Left kidney (tissue), 2 donors: Measurements from ENCODE around the gene DRC7. TPM values are rescaled to one million over a fixed set of nuclear protein-coding genes. Genes with fewer than 3 reads are reported as not detected.

Source experiments
- DNase-seq: peaks from one replicate; pipeline ENCODE4 v3.0.0-alpha.2; 2013
- polyA plus RNA-seq: library from polyadenylated mRNA; unstranded; fragments of 120-200 nt; gene quantifications from one replicate; pipeline ENCODE4 v1.2.1, GENCODE V29; 2013; ENCODE audit not compliant: insufficient read length

DRC7 gene
- polyA plus RNA-seq, 1 donor, result 3.4 TPM

DNA sequence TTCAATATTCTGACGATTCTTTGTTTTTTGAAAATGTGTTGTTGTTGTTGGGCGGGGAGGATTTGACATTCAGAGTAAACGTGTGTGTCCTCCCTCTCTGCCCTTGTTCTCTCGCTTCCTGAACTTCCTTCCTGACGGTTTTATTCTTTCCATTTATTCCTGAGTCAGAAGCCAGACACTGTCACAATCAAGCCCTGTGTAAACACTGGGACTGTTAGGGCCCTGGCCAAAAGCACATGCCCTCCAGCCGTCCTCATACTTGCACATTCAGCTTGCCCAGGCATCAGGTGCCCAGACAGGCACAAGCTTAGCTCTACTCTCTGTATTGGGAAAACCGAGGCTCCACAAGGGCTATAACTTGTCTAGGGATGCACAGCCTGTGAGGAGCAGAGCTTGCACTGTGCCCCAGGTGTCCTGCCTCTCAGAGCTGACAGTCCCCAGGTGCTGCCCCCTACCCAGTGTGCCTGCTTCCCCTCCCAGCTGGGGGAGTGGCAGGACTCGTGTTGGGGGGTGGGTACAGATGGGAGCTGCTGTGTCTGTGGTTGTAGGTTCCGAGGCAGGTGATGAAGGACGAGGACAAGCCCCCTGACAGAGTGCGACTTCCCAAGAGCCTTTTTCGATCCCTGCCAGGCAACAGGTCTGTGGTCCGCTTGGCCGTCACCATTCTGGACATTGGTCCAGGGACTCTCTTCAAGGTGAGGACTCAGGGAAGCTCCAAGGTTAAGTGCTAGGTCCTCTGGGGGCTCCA, 16.8 kb upstream of the DRC7 start:
- DNase-seq, result no peak

DNA sequence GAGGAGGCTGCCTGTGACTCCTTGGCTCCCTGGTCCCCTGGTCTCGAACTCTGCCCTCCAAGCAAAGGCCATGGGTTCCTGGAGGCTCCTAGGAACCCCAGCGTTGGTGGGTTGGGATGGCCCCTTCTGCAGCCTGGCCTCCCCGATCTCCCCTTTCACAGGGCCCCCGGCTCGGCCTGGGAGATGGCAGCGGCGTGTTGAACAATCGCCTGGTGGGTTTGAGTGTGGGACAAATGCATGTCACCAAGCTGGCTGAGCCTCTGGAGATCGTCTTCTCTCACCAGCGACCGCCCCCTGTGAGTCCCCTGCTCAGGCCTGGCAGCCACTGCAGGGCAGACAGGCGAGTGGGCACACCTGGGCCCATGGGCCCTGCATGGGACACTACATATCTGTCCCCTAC, 15.6 kb upstream of the DRC7 start:
- DNase-seq, result no peak

GRCh38 chr16:57679767-57680482, 14.7 kb upstream of the DRC7 start:
- no peak for DNase-seq

- DNase-seq, result no peak
Observed at GRCh38 chr16:57680842-57681375, 13.7 kb upstream of the DRC7 start.

GRCh38 chr16:57681950-57682728, 12.5 kb upstream of the DRC7 start:
- no peak for DNase-seq

GRCh38 chr16:57682809-57683635, 11.6 kb upstream of the DRC7 start:
- no peak for DNase-seq

- DNase-seq, result no peak
Observed at GRCh38 chr16:57683636-57684545, 10.7 kb upstream of the DRC7 start.

DNA sequence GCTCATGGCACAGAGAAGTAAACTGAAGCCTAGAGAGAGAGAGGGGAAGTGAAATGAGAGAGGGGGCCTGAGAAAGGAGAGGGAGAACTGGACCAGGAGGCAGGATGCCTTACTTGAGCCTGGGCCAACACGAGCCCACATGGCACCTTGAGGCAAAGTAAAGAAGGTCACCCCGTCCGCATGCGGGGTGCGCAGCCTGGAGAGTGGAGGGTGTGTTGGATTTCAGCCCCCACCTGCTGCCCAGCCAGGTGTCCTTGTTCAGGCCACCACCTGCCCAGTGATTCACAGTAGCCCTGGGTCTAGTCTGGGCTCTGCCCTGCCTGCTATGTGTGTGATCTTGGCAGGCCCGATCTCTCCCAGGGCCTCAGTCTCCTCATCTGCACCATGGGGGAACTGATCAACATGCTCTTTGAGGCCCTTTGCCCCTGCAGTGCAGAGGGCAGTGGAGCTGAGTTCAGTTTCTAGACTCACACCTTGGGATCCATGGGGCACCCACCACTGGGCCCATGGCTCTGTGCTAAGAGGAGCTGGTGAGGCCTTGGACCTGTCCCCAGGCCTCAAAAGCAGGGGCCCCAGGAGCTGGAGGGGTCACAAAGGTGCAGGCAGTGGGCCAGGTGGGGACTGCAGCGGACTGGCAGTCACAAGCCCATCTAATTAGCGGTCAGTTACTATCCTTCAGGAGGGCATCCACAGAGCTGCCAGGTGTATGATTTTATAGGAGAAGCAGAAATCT, 9.8 kb upstream of the DRC7 start:
- DNase-seq, result no peak

DNA sequence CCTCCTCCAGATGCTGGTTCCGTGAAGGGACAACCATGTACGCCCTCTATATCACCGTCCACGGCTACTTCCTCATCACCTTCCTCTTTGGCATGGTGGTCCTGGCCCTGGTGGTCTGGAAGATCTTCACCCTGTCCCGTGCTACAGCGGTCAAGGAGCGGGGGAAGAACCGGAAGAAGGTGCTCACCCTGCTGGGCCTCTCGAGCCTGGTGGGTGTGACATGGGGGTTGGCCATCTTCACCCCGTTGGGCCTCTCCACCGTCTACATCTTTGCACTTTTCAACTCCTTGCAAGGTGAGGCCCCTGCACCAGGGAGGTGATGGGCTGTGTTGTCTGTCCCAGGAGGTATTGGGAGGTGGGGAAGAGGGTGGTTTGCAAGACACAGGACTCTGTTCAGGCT, 9.0 kb upstream of the DRC7 start:
- no peak for DNase-seq

DNA sequence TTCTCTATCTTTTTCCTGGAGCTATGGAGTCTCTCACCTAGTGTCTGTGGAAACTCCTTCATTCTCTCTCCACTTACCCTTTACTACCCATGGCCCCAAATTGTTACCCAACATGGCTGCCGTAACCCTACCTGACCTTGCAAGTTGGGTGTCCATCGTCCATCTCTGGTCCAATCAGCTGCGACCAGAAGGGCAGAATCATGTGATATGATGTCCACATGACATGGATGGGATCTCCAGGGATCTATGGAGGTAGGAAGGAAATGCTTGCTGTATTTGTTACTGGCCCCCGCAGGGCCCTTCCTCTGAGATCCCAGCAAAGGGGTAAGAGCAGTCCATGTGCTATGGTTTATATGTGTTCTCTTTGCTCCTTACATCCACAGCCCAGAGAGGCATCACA, 8.0 kb upstream of the DRC7 start:
- no peak for DNase-seq

- no peak for DNase-seq
Observed at GRCh38 chr16:57687363-57687929, 7.2 kb upstream of the DRC7 start.

GRCh38 chr16:57688487-57688986, 6.1 kb upstream of the DRC7 start:
- DNase-seq, result no peak

DNA sequence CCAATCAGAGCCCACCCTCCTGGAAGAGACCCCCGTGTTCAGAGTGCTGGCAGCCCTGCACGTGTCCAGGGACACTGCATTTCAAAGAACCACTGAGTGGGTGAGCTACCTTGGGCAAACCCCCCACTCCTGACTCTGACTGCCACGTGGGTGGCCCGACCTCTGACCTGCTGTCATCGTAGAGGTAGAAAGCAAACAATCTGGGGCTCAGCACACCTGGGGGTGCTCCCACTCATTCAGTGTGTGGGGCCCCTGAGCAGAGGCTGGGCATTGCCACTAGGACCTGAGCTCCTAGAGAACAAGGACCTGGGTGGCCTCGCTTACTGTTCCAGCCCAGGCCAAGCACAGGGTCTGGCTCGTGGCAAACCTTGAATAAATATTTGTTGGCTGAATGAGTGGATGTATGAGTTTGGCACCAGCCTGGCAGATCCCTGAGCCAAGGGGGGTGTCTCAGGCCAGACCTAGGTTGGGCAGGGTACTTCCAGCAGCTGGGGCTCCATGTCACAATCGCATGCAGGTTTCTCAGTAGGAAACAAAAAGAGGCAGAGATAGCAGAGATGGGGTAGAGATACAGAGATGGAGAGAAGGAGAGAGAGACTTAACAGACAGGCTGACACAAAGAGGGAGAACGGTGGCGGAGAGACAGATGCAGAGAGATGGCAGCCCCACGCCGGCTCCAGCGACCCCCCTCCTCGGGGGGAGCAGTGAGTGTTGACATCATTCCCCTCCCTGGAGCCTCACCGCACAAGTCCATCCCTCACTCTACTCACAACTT, 5.4 kb upstream of the DRC7 start:
- no peak for DNase-seq

DNA sequence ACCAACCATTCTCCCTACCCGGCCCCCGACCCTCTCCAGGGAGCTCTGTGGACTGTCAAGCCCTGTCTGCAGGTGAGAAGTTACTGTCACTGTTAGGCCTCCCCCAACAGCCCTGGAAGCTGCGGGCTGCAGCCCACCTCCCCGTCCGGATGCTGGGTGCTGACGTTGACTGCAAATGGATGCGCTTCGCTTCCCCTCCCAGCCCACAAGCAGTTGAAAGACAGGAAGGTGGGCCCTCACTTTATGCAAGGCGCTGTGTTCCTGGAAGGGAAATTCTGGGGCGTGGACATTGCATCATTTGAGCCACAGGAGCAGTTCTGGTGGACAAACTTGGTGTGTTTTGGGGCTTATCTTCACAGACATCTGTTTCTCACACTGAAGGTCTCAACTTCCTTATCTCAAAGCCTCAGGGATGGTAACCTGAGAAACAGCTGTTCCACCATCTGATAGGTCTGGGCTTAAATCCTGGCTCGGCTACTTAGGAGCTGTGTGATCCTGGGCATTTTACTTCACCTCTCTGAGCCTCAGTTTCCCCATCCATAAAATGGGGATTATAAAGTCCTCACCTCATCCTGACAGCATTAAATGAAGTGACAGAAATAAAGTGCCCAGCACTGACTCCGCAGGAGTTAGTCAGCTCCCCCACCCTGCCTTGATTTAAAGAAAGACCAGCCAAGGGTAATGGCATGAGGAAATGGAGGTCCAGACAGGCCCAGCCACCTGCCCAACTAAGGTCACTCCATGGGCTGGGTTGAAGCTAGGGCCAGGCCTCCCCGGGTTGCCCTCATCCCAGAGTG, 4.6 kb upstream of the DRC7 start:
- no peak for DNase-seq

- DNase-seq, result no peak
Observed at GRCh38 chr16:57690782-57691471, 3.7 kb upstream of the DRC7 start.

DNA sequence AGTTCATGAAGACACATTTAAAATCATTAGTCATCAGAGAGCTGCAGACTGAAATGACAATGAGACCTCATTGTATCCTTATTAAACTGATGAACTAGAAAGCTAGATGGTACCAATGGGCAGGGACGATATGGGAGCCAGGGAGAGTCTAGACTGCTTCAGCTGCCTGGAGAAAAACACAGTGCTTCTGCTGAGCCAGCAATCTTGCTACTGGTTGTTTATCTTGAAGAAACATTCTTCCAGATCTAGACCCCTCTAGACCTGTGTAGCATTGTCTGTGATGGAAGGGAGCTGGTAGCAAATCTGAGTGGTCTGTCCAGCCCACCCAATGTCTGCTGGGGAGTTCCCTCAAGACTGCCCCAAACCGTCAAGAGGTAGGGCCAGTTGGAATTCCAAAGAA, 2.0 kb upstream of the DRC7 start:
- no peak for DNase-seq

GRCh38 chr16:57693550-57693949, 1.1 kb upstream of the DRC7 start:
- DNase-seq, result no peak
